Esophagus muscularis mucosa (tissue), 3 donors: ENCODE measurements around the gene ZNF423.
"Not testable (repeated sequence)": the region's sequence is repeated elsewhere in the genome, so short reads cannot be mapped to it uniquely, and the experiment has no call there.

Experiments
- CTCF ChIP-seq, 3 experiments: fragments of 200-600 bp in 2 of 3; fragments of 450-650 bp in 1 of 3; sonication (generic) in 2 of 3; IDR thresholded peaks; one replicate each; pipeline ENCODE4 v1.5.1; 2017 to 2019; ENCODE audit warnings: antibody characterized with exemption in 3 of 3, mild to moderate bottlenecking in 2 of 3, moderate library complexity in 1 of 3
- POLR2A ChIP-seq: fragments of 450-650 bp; IDR thresholded peaks from one replicate; pipeline ENCODE4 v1.6.1; 2017; ENCODE audit warnings: antibody characterized with exemption, moderate library complexity, mild to moderate bottlenecking, low read depth
- POLR2AphosphoS5 ChIP-seq, 2 donors: sonication (generic); formaldehyde crosslinking; IDR thresholded peaks; one replicate each; pipeline ENCODE4 v1.6.1; 2017; ENCODE audit warnings: antibody characterized with exemption in 2 of 2

GRCh38 chr16:49562894-49563293, 293.0 kb downstream of the ZNF423 start:
- not testable (repeated sequence) for TF ChIP-seq CTCF (IDR thresholded peaks at IDR 0.05); POLR2A; POLR2AphosphoS5 (IDR thresholded peaks at IDR 0.05)
